Esophagus muscularis mucosa (tissue), 4 donors: ENCODE measurements around the gene PRCP. TPM values are rescaled to one million over a fixed set of nuclear protein-coding genes. Genes with fewer than 3 reads are reported as not detected.

ENCODE experiments used
- DNase-seq: peaks from one replicate; pipeline ENCODE4 v3.0.0-alpha.2; 2017; ENCODE audit errors: extremely low spot score
- H3K27ac ChIP-seq, 4 donors: fragments of 200-600 bp; sonication (generic); replicated peaks in 1 of 4; 1 replicate in 3 of 4; 2 replicates in 1 of 4; pipeline ENCODE4 v1.5.1; 2016 to 2019; ENCODE audit warnings: mild to moderate bottlenecking in 1 of 4
- H3K27me3 ChIP-seq, 4 donors: fragments of 200-600 bp; sonication (generic); one replicate each; pipeline versions ENCODE4 v1.5.1 to v1.6.0; 2016 to 2019
- H3K36me3 ChIP-seq, 4 donors: fragments of 200-600 bp; sonication (generic); one replicate each; pipeline ENCODE4 v1.5.1; 2016 to 2019
- H3K4me1 ChIP-seq, 4 donors: fragments of 200-600 bp; sonication (generic); one replicate each; pipeline ENCODE4 v1.5.1; 2016 to 2019
- H3K4me3 ChIP-seq, 4 donors: fragments of 200-600 bp; sonication (generic); 1 replicate in 2 of 4; 2 replicates in 2 of 4; pipeline ENCODE4 v1.5.1; 2016 to 2019; ENCODE audit warnings: mild to moderate bottlenecking in 4 of 4, moderate library complexity in 1 of 4
- H3K9me3 ChIP-seq, 4 donors: fragments of 200-600 bp; sonication (generic); 1 replicate in 3 of 4; 2 replicates in 1 of 4; pipeline ENCODE4 v1.5.1; 2016 to 2019
- CTCF ChIP-seq, 3 experiments: fragments of 200-600 bp in 2 of 3; fragments of 450-650 bp in 1 of 3; sonication (generic) in 2 of 3; IDR thresholded peaks; one replicate each; pipeline ENCODE4 v1.5.1; 2017 to 2019; ENCODE audit warnings: antibody characterized with exemption in 3 of 3, mild to moderate bottlenecking in 2 of 3, moderate library complexity in 1 of 3
- EP300 ChIP-seq: sonication (generic); formaldehyde crosslinking; IDR thresholded peaks from one replicate; pipeline ENCODE4 v1.6.1; 2017; ENCODE audit warnings: antibody characterized with exemption
- POLR2A ChIP-seq: fragments of 450-650 bp; IDR thresholded peaks from one replicate; pipeline ENCODE4 v1.6.1; 2017; ENCODE audit warnings: antibody characterized with exemption, moderate library complexity, mild to moderate bottlenecking, low read depth
- POLR2AphosphoS5 ChIP-seq, 2 donors: sonication (generic); formaldehyde crosslinking; IDR thresholded peaks; one replicate each; pipeline ENCODE4 v1.6.1; 2017; ENCODE audit warnings: antibody characterized with exemption in 2 of 2
- WGBS: methylation state at CpG from one replicate; pipeline ENCODE4 v1.1.5; 2018; 5-methylcytosine and 5-hydroxymethylcytosine counted together
- intact Hi-C: fragments of 100-400 bp; cut with DNase I; formaldehyde crosslinking; loops from one replicate; pipeline ENCODE4 v1.15.1; 2023
- total RNA-seq, 4 donors: library from RNA; depleted of rRNA; stranded (reverse); fragments of >200 nt; gene quantifications; one replicate each; pipeline versions ENCODE4 v1.1.0 to v1.2.1, GENCODE V29; 2016

The PRCP gene
- total RNA-seq, 4 donors from 2014 or later = 29.1 to 46.2 (median 35.0) TPM

- H3K4me1 ChIP-seq = peaks cover 9 to 34% (median 29%) of the 10 kb centered on the region in 4 donors
- H3K36me3 ChIP-seq = no peaks in the 10 kb centered on the region
- H3K27me3 ChIP-seq = no peaks in the 10 kb centered on the region
- WGBS = 74% methylated on average over 3 of the region's 3 CpGs
- H3K4me3 ChIP-seq = no peak overlapping the region
- DNase-seq = no peak
- no peak overlapping the region for H3K27ac ChIP-seq
- TF ChIP-seq POLR2AphosphoS5 (IDR thresholded peaks at IDR 0.05) = no peak
- TF ChIP-seq CTCF (IDR thresholded peaks at IDR 0.05) = no peak
- TF ChIP-seq POLR2A = no peak
- TF ChIP-seq EP300 = no peak
- no peaks in the 10 kb centered on the region for H3K9me3 ChIP-seq
- intact Hi-C loops = loop anchor here (5.0 kb wide), 3 partner anchors 169 to 384 kb away; partner anchors contain the start of genes ANKRD42, CCDC90B and RAB30
These were observed 2.6 kb upstream of the PRCP start for GRCh38 chr11:82902880-82903279.

GRCh38 chr11:82901922-82902485 is 1.8 kb upstream of the PRCP start:
- H3K9me3 ChIP-seq = no peaks in the 10 kb centered on the region
- peak overlapping the region in 3 of 4 donors; percentile 92 to 95 (median 93) for H3K27ac ChIP-seq
- intact Hi-C loops = loop anchor here (2.0 to 5.0 kb wide), 5 partner anchors 35 to 385 kb away; partner anchors contain the start of genes ANKRD42, CCDC90B and RAB30
- TF ChIP-seq CTCF (IDR thresholded peaks at IDR 0.05) (no peak), POLR2AphosphoS5 (IDR thresholded peaks at IDR 0.05) (no peak), POLR2A (no peak), EP300 (no peak)
- no peaks in the 10 kb centered on the region for H3K36me3 ChIP-seq
- WGBS = 3% methylated on average over 15 of the region's 15 CpGs
- H3K4me3 ChIP-seq = peak overlapping the region; percentile 68 to 83 (median 74)
- H3K4me1 ChIP-seq = peaks cover 9 to 43% (median 31%) of the 10 kb centered on the region in 4 donors
- DNase-seq = no peak
- H3K27me3 ChIP-seq = no peaks in the 10 kb centered on the region

DNA sequence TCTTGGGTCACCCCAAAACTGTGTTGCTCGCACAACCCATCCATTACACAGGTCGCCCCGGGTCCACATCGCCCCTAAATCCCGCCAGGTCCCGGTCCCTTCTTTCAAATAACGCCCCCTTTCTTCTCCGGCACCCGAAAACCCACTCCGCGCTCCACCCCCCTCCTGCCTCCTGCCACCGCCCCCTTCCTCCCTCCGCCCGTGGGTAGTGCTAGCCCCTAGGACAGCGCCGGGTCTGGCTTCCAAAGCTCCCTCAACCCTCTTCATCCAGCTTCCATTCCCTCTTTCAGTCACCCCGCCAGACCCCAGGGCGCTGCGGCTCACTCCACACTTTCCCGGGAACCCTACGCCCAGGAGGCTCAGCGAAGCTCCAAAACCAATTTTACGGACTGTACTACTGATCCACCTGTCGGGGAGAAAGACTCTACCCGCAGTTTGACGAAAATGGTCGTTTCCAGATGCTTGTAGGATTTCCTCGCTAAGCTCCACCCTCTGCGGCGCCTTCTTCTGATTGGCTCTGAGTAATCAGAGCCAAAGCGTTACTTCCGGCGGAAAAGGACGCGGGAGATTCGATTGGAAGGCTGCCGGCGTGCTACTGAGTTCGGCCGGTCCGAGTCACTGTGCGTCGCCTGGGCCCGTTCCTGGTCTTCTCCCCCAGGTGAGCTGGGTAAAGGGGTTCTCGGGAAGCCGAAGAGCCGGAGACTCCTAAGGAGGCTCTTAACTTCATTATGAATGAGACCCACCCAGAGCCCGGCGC is 1.1 kb upstream of the PRCP start, which contains the start of gene DDIAS:
Gene DDIAS, plus strand, starts transcription at position 572 of the 757 bp plus-strand sequence. CDS start 13,003 bp downstream, outside the sequence.
- TF ChIP-seq POLR2AphosphoS5 (IDR thresholded peaks at IDR 0.05) = peak; percentile 95
- TF ChIP-seq CTCF (IDR thresholded peaks at IDR 0.05) = peak in 2 of 3 experiments; percentile 10 to 17
- TF ChIP-seq POLR2A = no peak
- WGBS = under 1% methylated on average over 36 of the region's 49 CpGs
- intact Hi-C loops = loop anchor here (2.0 to 5.0 kb wide), 5 partner anchors 35 to 386 kb away; partner anchors contain the start of genes ANKRD42, CCDC90B and RAB30

GRCh38 chr11:82899957-82900276 is 313 bp downstream of the PRCP start:
- 0% methylated on average over 11 of the region's 11 CpGs for WGBS
- intact Hi-C loops = loop anchor here (2.0 to 5.0 kb wide), 5 partner anchors 33 to 387 kb away; partner anchors contain the start of genes ANKRD42, CCDC90B and RAB30

More for the DNA sequence above, 1.1 kb upstream of the PRCP start, which contains the start of gene DDIAS:
- DNase-seq = peak; percentile 99
- peak within 1 kb of the TSS; percentile 68 to 83 (median 74) for H3K4me3 ChIP-seq
- peaks cover 9 to 42% (median 31%) of the 10 kb centered on the region in 4 donors for H3K4me1 ChIP-seq
- no peaks in the 10 kb centered on the region for H3K27me3 ChIP-seq
- H3K9me3 ChIP-seq = no peaks in the 10 kb centered on the region
- no peaks in the 10 kb centered on the region for H3K36me3 ChIP-seq
- peak within 1 kb of the TSS; percentile 92 to 96 (median 94) for H3K27ac ChIP-seq

More at GRCh38 chr11:82899957-82900276, 313 bp downstream of the PRCP start:
- H3K27ac ChIP-seq = peak overlapping the region; percentile 92 to 96 (median 94)
- DNase-seq = no peak
- H3K4me3 ChIP-seq = peak overlapping the region; percentile 68 to 83 (median 74)
- TF ChIP-seq POLR2AphosphoS5 (IDR thresholded peaks at IDR 0.05) (no peak), CTCF (IDR thresholded peaks at IDR 0.05) (no peak), EP300 (no peak), POLR2A (no peak)
- no peaks in the 10 kb centered on the region for H3K27me3 ChIP-seq
- H3K9me3 ChIP-seq = no peaks in the 10 kb centered on the region
- H3K4me1 ChIP-seq = peaks cover 9 to 42% (median 32%) of the 10 kb centered on the region in 4 donors
- no peaks in the 10 kb centered on the region for H3K36me3 ChIP-seq
